Central memory CD4-positive, alpha-beta T cell (primary cell): ENCODE results near the gene BRICD5.
A peak's percentile ranks its signal among the peaks of the same experiment; 100 is the strongest.
"Not testable (repeated sequence)": the region's sequence is repeated elsewhere in the genome, so short reads cannot be mapped to it uniquely, and the experiment has no call there.

Experiments used
- DNase-seq: peaks from one replicate; pipeline ENCODE4 v3.0.0; 2022

The BRICD5 gene

GRCh38 chr16:2214719-2214968 lies 4.0 kb upstream of the BRICD5 start, which contains the start of gene PGP:
TSS of gene PGP (minus strand) at chr16:2214840. CDS start at chr16:2214777, 63 bp downstream.
- no peak for DNase-seq

DNA sequence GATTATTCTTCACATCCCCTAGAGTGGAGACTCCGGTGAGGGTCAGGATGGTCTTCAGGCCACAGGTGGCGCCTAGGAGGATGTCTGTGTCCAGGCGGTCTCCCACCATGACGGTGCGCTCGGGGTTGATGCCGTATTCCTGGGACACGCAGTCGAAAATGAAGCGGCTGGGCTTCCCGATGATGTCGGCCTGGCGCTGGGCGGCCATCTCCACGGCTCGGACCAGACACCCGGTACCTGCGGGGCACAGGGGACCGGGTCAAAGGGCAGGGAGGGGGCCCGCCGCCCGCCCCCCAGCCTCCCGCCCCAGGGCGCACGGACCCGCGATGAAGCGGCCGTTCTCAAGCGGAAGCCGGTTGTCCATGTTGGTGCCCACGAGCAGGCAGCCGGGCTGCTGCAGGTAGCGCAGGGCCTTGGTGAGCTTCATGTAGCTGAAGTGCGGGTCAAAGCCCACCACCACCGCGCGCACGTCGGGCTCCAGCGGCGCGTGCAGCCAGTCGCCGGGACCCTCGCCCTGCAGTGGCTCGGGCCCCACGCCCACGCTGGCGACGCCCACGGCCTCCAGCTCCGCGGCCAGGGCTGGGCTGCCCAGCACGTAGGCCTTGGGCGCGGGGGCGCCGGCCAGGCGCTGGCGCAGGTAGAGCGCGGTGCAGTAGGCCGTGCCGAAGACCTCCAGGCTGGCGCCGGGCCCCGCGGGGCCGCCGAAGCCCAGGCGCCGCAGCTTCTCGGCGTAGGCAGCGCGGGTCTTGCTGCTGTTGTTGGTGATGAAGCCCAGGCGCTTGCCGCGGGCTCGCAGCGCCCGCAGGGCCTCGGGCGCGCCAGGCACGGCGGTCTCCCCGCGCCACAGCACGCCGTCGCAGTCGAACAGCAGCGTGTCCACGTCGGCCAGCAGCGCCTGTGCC lies 3.4 kb upstream of the BRICD5 start:
- no peak for DNase-seq

DNA sequence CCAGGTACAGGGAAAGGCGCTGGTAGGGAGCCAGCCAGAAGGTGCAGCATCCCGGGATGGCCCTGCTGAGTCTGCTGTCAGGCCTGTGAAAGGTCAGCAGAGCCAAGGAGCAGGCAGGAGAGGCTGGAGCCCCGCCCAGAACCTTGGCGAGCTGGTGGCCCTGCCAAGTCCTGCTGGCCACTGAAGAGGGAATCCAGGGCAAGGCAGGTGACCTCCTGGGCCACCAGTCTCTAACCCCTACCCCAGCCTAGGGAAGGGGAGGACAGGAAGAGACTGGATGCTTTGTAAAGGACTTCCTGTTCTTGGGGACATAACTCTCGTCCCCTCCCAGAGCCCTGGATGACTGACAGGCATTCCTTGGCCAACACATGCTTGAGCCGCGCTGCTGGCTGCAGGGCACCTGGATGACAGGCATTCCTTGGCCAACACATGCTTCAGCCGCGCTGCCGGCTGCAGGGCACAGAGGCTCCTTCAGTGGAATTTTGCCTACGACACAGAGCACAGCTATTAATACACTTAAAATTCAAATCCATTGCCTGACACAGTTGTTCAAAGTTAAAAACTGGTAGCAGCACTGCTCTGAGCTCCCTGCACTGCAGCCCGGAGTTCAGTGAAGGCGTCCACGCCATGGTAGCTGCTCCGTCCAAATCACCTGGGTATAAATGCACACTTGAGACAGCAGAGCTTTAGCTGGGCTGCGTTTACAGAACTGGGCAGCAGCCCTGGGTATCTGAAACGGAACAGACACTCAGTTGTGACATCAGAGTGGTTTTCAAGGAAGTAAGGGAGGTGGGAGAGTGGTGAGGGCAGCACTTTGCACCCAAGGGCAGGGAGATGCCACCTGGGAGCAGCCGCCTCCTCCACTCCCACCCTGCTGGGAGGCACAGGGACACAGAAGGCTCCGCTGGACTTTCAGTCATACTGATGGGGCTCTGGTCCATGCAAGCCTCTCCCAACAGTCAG lies 2.0 kb upstream of the BRICD5 start:
- DNase-seq, result no peak

GRCh38 chr16:2211923-2212347 lies 1.3 kb upstream of the BRICD5 start:
- DNase-seq, result no peak

- DNase-seq, result no peak
These were observed 692 bp downstream of the BRICD5 start for GRCh38 chr16:2210009-2210332.

- DNase-seq, result no peak
These were observed 1.2 kb downstream of the BRICD5 start for GRCh38 chr16:2209258-2210008.

- DNase-seq, result no peak
These were observed 1.9 kb downstream of the BRICD5 start for GRCh38 chr16:2208772-2209171.

GRCh38 chr16:2208308-2208707 lies 2.4 kb downstream of the BRICD5 start:
- no peak for DNase-seq

DNA sequence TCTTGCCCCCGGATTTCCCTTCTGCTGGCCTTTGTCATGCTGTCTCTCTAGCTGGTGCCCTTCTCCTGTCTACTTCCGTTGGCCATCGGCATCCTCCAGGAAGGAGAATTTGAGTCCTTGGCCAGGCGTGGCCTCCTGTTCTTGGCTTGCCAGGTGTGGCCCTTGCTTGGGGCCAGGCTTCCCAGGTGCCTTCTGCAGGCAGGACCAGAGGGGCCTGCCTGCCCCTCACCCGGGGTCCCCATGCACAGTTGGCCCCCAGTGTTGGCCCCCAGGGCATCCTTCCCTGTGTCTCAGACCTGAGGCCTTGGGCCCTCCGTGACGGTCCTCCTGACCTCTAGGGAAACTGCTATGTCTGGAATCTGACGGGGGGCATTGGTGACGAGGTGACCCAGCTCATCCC lies 2.8 kb downstream of the BRICD5 start:
- DNase-seq, result no peak

DNA sequence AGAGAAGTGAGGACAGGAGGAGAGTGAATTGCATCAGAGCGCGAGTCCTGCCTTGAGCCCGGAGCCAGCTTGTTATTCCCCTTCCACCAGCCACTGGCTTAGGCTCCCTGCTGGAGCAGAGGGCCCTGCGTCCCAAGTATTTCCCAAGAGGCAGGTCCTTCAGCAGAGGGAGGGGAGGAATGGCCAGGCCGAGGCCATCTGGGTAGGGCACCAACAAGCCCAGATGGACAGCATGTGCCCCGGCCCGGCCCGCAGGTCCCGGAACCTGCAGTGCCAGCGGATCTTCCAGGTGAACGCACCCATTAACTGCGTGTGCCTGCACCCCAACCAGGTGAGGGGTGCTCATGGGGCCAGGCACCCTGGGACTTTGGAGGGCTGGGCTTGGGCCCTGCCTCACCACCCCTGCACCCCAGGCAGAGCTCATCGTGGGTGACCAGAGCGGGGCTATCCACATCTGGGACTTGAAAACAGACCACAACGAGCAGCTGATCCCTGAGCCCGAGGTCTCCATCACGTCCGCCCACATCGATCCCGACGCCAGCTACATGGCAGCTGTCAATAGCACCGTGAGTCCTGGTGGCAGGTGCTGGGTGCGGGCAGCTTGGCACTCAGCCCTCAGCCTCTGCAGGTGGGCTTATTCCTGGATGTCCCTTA lies 3.8 kb downstream of the BRICD5 start:
- no peak for DNase-seq

DNA sequence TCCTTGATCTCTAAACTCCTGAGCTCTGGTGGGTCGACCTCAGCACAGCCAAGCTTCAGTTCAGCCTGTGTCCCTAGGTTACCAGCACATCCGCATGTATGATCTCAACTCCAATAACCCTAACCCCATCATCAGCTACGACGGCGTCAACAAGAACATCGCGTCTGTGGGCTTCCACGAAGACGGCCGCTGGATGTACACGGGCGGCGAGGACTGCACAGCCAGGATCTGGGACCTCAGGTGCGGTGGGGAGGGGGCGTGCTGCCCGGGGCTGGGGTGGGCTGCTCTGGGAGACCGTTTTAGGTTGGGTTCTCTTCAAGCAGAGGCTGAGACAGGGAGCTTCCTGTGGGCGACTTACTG lies 4.3 kb downstream of the BRICD5 start:
- DNase-seq, result no peak

DNA sequence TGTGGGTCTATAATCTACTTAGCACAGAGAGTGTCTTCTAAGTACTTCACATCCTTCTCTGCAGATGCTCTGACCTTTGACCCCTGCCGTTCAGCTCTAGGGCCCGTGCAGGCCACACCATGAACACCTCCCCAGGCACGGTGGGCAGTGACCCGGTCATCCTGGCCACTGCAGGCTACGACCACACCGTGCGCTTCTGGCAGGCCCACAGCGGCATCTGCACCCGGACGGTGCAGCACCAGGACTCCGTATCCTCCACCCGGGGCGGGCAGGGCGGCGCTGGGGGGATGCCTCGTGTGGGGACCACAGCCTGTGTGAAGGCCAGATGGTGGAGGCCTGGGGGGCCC lies 4.7 kb downstream of the BRICD5 start:
- DNase-seq, result no peak

DNA sequence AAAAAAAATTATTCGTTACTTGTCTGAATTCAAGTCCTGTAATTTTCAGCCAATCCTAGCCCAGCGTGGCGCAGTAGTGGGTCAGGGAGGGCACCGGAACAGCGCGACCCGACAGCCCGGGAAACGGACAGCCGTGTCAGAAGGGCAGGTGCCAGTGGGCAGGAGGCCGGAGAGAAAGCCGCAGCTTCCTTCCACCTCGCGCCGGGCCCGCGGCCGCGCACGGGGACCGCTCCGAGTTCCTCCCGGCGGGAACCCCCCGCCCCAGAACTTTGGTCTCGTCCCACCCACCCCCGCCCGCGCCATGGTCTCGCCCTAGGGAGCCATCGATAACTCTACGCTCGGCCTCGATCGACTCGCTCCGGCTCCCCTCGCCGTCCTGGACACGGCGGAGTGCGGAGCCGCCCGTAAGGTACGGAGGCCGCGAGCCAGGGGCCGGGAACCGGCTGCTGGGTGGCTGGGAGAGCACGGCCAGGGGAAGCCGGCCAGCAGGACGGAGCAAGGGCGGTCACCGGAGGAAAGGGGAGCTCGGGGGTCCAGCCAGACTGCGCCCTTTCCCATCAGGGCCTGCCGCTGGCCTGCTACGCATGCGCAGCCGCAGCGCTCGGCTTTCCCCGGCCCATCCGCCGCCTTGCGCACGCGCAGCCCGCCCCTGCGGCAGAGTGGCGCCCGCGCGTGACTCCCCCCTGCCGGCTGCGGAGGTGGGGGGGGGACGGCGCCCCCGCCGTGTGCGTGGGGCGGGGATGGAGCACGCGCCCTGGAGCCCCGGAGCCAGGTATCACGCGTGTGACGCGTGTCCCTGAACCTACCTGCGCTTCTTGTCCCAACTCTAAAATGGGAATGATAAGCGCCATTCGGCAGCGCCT lies 5.3 kb downstream of the BRICD5 start, which contains the start of gene MLST8:
MLST8 (plus strand) TSS at position 351 of the 863 bp plus-strand sequence. CDS start 632 bp downstream, outside the sequence.
- DNase-seq, result peak; percentile 96

DNA sequence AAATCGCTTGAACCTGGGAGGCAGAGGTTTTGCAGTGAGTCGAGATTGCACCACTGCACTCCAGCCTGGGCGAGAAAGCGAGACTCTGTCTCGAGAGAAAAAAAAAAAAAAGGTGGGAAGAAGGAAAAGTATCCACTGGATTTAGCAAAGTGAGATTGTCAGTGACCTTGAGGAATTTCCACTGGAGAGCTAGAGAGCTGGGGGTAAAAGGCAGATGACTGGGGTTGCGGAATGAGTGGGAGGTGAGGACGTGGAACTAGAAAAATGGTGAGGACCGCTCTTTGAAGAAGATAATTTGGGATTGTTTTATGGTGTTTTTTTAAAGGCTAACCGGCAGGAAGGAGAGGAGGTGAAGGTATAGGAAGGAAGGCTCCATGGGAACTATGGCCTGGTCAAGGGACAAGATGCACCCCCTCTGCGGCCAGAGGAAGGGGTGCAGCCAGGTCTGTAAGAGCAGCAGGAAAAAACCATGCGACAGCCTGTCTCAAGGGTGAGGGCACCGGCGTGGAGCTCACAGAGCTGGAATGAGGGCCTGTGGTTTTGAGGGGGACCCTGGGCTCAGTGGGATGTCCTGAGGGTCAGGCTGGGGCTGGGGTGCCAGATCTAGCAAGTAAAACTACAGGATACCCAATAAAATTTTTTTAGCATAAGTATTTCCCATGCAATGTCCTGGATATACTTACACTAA lies 6.1 kb downstream of the BRICD5 start:
- DNase-seq, result no peak

- not testable (repeated sequence) for DNase-seq
These were observed 7.5 kb downstream of the BRICD5 start for GRCh38 chr16:2203119-2203688.

GRCh38 chr16:2200313-2200712 lies 10.3 kb downstream of the BRICD5 start:
- DNase-seq, result no peak

GRCh38 chr16:2199621-2200139 lies 11.0 kb downstream of the BRICD5 start:
- no peak for DNase-seq

GRCh38 chr16:2199095-2199494 lies 11.6 kb downstream of the BRICD5 start:
- DNase-seq, result no peak

- DNase-seq, result no peak
These were observed 12.4 kb downstream of the BRICD5 start for GRCh38 chr16:2198283-2198682.

DNA sequence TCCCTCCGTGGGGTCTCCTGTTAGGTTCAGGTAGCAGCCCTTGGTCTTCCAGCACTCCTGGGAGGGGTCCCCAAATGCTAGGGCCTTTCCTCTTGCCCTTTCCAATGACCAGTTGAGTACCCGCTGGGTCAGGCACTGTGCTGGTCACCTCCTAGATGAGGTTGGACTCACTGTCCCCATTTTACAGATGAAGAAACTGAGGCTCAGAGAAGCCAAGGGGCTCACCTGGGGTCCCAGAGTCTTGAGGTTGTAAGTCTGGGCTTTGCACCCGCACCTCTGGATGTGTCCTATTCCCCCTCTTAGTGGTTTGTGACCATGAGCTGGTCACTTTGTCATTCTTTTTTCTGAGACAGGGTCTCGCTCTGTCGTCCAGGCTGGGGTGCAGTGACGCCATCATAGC lies 12.9 kb downstream of the BRICD5 start:
- DNase-seq, result no peak
